DMS 273 treated with DMSO at 0.1 percent for 48 hours (cell line): Measurements from ENCODE around the gene ETV6.
"Not testable (repeated sequence)": the region's sequence is repeated elsewhere in the genome, so short reads cannot be mapped to it uniquely, and the experiment has no call there.

Experiments used
- DNase-seq: peaks from one replicate; lab custom pipeline; 2025; lab: John Stamatoyannopoulos, UW

ETV6 gene

GRCh38 chr12:11885261-11886038 is 236.0 kb downstream of the ETV6 start:
- no peak for DNase-seq

GRCh38 chr12:11886339-11886738 is 236.9 kb downstream of the ETV6 start:
- DNase-seq, result no peak

DNA sequence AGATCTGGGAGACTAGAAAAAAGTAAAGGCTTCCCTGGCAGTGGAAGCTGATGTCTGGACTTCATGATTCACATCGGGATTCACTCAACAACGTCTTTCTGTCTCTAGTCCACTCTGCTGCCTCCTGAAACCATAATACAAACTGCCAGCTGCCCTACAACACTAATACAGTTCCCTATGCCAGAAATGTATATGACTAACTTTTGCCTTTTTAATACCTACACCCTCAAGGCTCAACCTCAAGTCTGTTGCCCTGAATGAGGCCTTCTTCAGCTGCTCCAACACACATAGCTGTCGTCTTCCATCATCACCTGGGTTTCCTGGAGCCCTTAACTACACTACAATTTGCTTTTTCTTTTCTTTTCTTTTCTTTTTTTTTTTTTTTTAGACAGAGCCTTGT is 238.6 kb downstream of the ETV6 start:
- no peak for DNase-seq

GRCh38 chr12:11891346-11891745 is 241.9 kb downstream of the ETV6 start:
- DNase-seq, result no peak

GRCh38 chr12:11891754-11892386 is 242.4 kb downstream of the ETV6 start:
- DNase-seq, result no peak

- DNase-seq, result no peak
These were observed 244.5 kb downstream of the ETV6 start for GRCh38 chr12:11893998-11894397.

DNA sequence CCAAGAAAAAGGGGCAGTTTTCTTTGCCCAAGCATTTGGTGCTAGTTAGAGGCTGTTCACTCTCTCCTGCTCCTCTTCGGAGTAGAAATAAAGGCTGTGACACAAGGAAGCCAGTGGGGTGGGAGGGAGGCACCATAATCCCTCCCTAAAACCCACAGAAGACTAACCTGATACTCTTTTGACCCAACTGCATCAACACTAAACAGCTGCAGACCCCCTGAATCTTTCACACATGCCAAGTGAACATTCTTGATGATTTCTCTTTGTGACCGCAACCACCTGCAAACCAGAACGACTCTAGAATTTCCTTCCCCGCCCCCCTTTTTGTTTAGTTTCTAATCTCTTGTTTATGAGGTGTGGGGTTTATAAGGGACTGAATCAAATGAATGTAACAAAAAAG is 245.4 kb downstream of the ETV6 start:
- no peak for DNase-seq

GRCh38 chr12:11895421-11896078 is 246.1 kb downstream of the ETV6 start:
- no peak for DNase-seq

DNA sequence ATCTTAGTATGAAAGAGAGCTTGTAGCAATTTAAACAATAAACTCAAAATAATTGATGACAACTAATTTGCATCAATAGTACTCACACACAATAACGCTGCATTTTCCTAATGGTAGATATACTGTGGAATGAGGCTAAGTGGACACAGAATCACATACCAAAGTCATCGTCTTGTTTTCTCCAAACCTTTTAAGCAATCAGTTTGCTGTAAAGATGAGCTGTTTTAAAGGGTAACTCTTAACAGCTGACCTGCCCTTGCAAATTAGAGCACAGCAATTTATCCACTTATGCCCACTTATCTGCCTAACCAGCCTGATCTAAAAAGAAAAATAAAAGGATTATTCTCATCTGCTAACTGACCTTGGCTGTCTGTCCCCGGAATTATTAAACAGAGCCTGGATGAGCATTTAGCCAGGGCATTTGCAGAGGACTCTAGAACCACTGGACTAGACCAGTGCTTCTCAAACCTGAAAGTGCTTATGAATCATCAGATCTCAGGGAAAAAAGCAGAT is 247.0 kb downstream of the ETV6 start:
- DNase-seq, result no peak

- no peak for DNase-seq
These were observed 248.4 kb downstream of the ETV6 start for GRCh38 chr12:11897923-11898322.

DNA sequence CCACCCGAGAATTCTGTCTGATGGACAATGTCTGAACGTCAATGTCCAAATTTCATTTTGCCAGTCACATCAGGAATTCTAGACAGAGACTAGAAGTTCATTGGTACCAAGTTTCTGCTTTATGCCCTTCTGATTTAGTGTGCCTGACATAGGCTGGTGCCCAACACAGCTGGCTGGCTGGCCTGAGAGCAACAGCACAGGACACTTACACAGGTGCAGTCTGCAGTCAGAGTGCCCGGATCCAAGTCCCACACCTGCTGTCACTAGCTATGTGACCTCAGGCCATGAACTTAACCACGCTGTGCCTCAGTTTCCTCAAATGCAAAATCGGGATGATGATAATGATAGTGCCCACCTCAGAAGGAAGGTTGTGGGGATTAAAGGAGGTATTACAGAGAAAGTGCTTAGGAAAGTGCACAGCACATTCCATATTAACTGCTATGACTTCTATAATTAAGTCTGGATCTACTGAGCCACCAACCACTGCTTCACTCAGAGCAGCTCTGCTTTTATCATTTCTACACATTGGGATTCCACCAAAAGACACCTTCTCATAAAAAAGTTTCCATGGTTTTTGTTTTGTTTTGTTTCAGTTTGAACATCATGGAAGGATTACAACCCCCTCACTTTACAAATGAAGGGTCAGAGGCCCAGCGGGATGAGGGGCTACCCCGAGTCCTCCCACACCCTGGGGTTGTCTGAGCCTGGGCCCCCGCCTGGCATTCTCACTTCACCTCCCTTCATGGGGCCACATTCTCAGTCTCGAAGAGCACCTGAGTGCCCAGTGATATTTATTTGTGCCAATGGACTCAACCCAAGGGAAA is 252.4 kb downstream of the ETV6 start:
- no peak for DNase-seq

DNA sequence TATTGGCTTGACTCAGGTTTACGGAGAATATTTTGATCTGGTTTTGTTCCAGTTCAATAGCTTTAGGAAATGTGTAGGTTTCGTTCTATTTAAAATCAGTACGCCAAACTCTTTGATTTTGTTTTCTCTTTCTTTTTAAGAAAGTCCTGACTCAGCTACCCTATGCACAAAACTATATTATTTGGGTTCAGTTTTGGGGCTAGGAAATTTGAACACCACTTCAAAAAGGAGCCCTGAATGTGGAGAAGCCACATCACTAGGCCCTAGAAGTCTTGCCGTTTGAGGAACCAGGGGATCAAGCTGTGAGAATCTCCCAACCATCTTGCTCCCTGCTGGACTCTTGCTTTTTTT is 253.0 kb downstream of the ETV6 start:
- DNase-seq, result no peak

- no peak for DNase-seq
These were observed 254.7 kb downstream of the ETV6 start for GRCh38 chr12:11904124-11904523.

GRCh38 chr12:11905534-11905933 is 256.1 kb downstream of the ETV6 start:
- DNase-seq, result no peak

- no peak for DNase-seq
These were observed 256.9 kb downstream of the ETV6 start for GRCh38 chr12:11906286-11906935.

- DNase-seq, result no peak
These were observed 258.2 kb downstream of the ETV6 start for GRCh38 chr12:11907625-11908024.

GRCh38 chr12:11909406-11909805 is 259.9 kb downstream of the ETV6 start:
- not testable (repeated sequence) for DNase-seq

- DNase-seq, result no peak
These were observed 266.6 kb downstream of the ETV6 start for GRCh38 chr12:11916113-11916512.

DNA sequence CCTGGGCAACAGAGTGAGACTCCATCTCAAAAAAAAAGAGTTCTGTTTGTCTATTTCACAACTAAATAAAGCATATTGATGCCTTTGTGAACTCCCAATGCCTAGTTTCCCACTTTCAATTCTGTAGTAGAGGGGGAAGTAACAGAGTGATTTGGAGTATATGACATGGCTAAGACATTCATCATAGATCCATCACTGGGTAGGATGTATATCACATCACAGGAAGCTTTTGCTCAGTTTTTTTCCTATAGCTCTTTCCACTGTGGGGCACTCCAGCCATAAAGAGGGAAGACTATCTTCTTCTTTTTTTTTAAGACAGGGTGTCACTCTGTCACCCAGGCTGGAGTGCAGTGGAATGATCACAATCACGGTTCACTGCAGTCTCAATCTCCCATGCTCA is 267.3 kb downstream of the ETV6 start:
- no peak for DNase-seq

DNA sequence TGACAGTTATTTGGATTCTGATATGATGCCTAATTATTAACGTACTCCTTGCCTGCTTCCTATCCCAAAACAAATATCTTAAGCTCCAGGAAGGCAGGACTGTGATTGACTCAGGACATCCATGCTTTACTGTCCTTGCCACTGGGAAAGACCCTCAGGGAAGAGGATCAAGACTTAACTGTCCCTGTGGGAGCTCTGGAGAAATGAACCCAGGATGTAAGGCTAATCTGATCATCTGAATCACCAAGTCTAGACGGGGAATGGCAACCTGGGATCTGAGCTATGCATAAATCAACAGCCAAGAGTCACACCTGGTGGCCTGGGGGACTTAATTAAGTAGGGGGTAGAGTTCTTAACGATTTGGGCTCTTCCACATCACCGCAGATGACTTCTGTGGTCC is 268.0 kb downstream of the ETV6 start:
- no peak for DNase-seq

DNA sequence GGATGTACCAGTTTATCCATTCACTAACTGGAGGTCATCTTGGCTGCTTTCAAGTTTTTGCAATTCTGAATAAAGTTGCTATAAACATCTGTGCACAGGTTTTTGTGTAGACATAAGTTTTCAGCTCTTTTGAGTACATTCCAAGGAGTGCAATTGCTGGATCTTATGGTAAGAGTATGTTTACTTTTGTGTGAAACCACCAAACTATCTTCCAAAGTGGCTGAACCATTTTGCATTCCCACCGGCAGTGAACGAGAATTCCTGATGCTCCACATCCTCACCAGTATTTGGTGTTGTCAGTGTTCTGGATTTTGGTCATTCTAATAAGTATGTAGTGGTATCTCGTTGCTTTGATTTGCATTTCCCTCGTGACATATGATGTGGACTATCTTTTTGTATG is 270.8 kb downstream of the ETV6 start:
- DNase-seq, result no peak

GRCh38 chr12:11922361-11922760 is 272.9 kb downstream of the ETV6 start:
- no peak for DNase-seq
